SU-DHL-6 (cell line): ENCODE measurements around the gene PDE1C.

Experiments
- EZH2phosphoT487 ChIP-seq: fragments of 200-600 bp; sonication (generic), shearing (Covaris generic); conservative IDR thresholded peaks from 2 replicates; pipeline ENCODE4 v1.6.1; 2018; ENCODE audit warnings: mild to moderate bottlenecking, antibody characterized with exemption, low read length, moderate library complexity, mixed read lengths
- TF ChIP-seq, protein P1 (sequence below): fragments of 200-600 bp; sonication (generic); IDR thresholded peaks from one replicate; pipeline ENCODE4 v1.5.1; 2017; ENCODE audit warnings: antibody characterized with exemption, mild to moderate bottlenecking, low read length, moderate library complexity; ENCODE audit not compliant: insufficient read depth, poor library complexity, severe bottlenecking

- TF ChIP-seq, protein P1, sequence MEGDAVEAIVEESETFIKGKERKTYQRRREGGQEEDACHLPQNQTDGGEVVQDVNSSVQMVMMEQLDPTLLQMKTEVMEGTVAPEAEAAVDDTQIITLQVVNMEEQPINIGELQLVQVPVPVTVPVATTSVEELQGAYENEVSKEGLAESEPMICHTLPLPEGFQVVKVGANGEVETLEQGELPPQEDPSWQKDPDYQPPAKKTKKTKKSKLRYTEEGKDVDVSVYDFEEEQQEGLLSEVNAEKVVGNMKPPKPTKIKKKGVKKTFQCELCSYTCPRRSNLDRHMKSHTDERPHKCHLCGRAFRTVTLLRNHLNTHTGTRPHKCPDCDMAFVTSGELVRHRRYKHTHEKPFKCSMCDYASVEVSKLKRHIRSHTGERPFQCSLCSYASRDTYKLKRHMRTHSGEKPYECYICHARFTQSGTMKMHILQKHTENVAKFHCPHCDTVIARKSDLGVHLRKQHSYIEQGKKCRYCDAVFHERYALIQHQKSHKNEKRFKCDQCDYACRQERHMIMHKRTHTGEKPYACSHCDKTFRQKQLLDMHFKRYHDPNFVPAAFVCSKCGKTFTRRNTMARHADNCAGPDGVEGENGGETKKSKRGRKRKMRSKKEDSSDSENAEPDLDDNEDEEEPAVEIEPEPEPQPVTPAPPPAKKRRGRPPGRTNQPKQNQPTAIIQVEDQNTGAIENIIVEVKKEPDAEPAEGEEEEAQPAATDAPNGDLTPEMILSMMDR, result no peak
- TF ChIP-seq EZH2phosphoT487, result no peak
Measured at GRCh38 chr7:32077806-32078205, 7.6 kb upstream of the PDE1C start.
